Liver (tissue), 9 donors: ENCODE data around the gene SPATS2. TPM values are rescaled to one million over a fixed set of nuclear protein-coding genes. Genes with fewer than 3 reads are reported as not detected.
A peak's percentile ranks its signal among the peaks of the same experiment; 100 is the strongest.

Experiments used
- DNase-seq: peaks from one replicate; pipeline ENCODE4 v3.0.0-alpha.2; 2017; ENCODE audit warnings: low spot score
- H3K27ac ChIP-seq, 2 donors: one replicate each; pipeline ENCODE4 v1.7.0; 2013; ENCODE audit warnings: inconsistent platforms in 2 of 2, low read length in 2 of 2, control low read depth in 1 of 2, low read depth in 1 of 2, mild to moderate bottlenecking in 1 of 2
- H3K27me3 ChIP-seq, 4 donors: one replicate each; pipeline versions ENCODE4 v1.6.1 to v1.7.0; 2013; ENCODE audit warnings: low read length in 3 of 4, inconsistent platforms in 1 of 4, mild to moderate bottlenecking in 1 of 4, moderate library complexity in 1 of 4; ENCODE audit not compliant: control insufficient read depth in 4 of 4, insufficient read depth in 4 of 4
- H3K36me3 ChIP-seq, 4 donors: one replicate each; pipeline versions ENCODE4 v1.6.1 to v1.7.0; 2013; ENCODE audit warnings: low read length in 3 of 4, mild to moderate bottlenecking in 3 of 4, low read depth in 1 of 4, moderate library complexity in 1 of 4; ENCODE audit not compliant: control insufficient read depth in 4 of 4, insufficient read depth in 3 of 4
- H3K4me1 ChIP-seq, 4 donors: one replicate each; pipeline versions ENCODE4 v1.6.1 to v1.7.0; 2013; ENCODE audit warnings: low read length in 3 of 4, mild to moderate bottlenecking in 3 of 4, moderate library complexity in 1 of 4; ENCODE audit not compliant: control insufficient read depth in 4 of 4, insufficient read depth in 4 of 4
- H3K4me3 ChIP-seq, 3 donors: one replicate each; pipeline versions ENCODE4 v1.6.1 to v1.7.0; 2013; ENCODE audit warnings: low read length in 3 of 3, control low read depth in 1 of 3, low read depth in 1 of 3, mild to moderate bottlenecking in 1 of 3
- H3K9ac ChIP-seq, 2 donors: one replicate each; pipeline ENCODE4 v1.7.0; 2013; ENCODE audit warnings: low read length in 2 of 2, mild to moderate bottlenecking in 2 of 2, moderate library complexity in 2 of 2, control low read depth in 1 of 2, low read depth in 1 of 2
- H3K9me3 ChIP-seq, 4 donors: one replicate each; pipeline versions ENCODE4 v1.6.1 to v1.7.0; 2013; ENCODE audit warnings: low read length in 3 of 4; ENCODE audit not compliant: control insufficient read depth in 4 of 4
- EGR1 ChIP-seq, 2 donors: IDR thresholded peaks; 2 replicates each; pipeline ENCODE4 v1.6.1; 2016 to 2018; ENCODE audit warnings: antibody characterized with exemption in 2 of 2, low read depth in 2 of 2
- FOXA1 ChIP-seq: IDR thresholded peaks from 2 replicates; pipeline ENCODE4 v1.6.1; 2016; ENCODE audit warnings: antibody characterized with exemption
- HNF4G ChIP-seq: IDR thresholded peaks from 2 replicates; pipeline ENCODE4 v1.6.1; 2016; ENCODE audit warnings: antibody characterized with exemption
- JUND ChIP-seq, 2 donors: IDR thresholded peaks; 2 replicates each; pipeline ENCODE4 v1.6.1; 2016; ENCODE audit warnings: antibody characterized with exemption in 2 of 2
- RAD21 ChIP-seq, 2 donors: IDR thresholded peaks; 2 replicates each; pipeline ENCODE4 v1.6.1; 2016; ENCODE audit warnings: antibody characterized with exemption in 2 of 2, mild to moderate bottlenecking in 2 of 2
- RXRA ChIP-seq, 2 donors: IDR thresholded peaks; 2 replicates each; pipeline ENCODE4 v1.6.1; 2017 to 2018; ENCODE audit warnings: antibody characterized with exemption in 2 of 2, mild to moderate bottlenecking in 1 of 2
- SP1 ChIP-seq: IDR thresholded peaks from 2 replicates; pipeline ENCODE4 v1.6.1; 2018; ENCODE audit warnings: antibody characterized with exemption, mild to moderate bottlenecking
- TAF1 ChIP-seq: conservative IDR thresholded peaks from 2 replicates; pipeline ENCODE4 v1.6.1; 2016; ENCODE audit warnings: antibody characterized with exemption, mild to moderate bottlenecking
- YY1 ChIP-seq: IDR thresholded peaks from 2 replicates; pipeline ENCODE4 v1.6.1; 2016; ENCODE audit warnings: antibody characterized with exemption, mild to moderate bottlenecking
- WGBS: extraction: QIAGEN DNeasy Blood & Tissue Kit; methylation state at CpG from one replicate; pipeline ENCODE4 v1.1.7; 2013; 5-methylcytosine and 5-hydroxymethylcytosine counted together
- polyA plus RNA-seq, 2 donors: library from polyadenylated mRNA; stranded (reverse) in 1 of 2; unstranded in 1 of 2; fragments of 200-250 nt in 1 of 2; fragments of >200 nt in 1 of 2; fragmentation: Nextera tagmentation in 1 of 2; extraction: Ambion mirVana in 1 of 2; gene quantifications; one replicate each; pipeline versions ENCODE4 v1.2.1 to v1.2.3, GENCODE V29; 2013 to 2015
- total RNA-seq, 2 donors: library from RNA; depleted of rRNA; stranded (reverse); fragments of >200 nt; gene quantifications; one replicate each; pipeline ENCODE4 v1.2.3, GENCODE V29; 2014
- TF ChIP-seq, protein P1 (sequence below): fragments of 150-350 bp; IDR thresholded peaks from 2 replicates; pipeline ENCODE4 v1.5.1; 2017; ENCODE audit warnings: improper control_type of control experiment, low read depth, low read length; ENCODE audit not compliant: missing input control
- TF ChIP-seq, protein P2 (sequence below): IDR thresholded peaks from 2 replicates; pipeline ENCODE4 v1.6.1; 2016; ENCODE audit warnings: antibody characterized with exemption
- TF ChIP-seq, protein P3 (sequence below): IDR thresholded peaks from 2 replicates; pipeline ENCODE4 v1.6.1; 2016; ENCODE audit warnings: antibody characterized with exemption, mild to moderate bottlenecking
- TF ChIP-seq, protein P4 (sequence below): IDR thresholded peaks from 2 replicates; pipeline ENCODE4 v1.6.1; 2016; ENCODE audit warnings: antibody characterized with exemption
- donor health status: healthy.
- donor health status: healthy.
- donor health status: healthy.
- donor health status: healthy.
- donor health status: healthy.

SPATS2 gene
- total and polyA plus RNA-seq, 4 donors: 2.4 to 5.2 (median 4.5) TPM

DNA sequence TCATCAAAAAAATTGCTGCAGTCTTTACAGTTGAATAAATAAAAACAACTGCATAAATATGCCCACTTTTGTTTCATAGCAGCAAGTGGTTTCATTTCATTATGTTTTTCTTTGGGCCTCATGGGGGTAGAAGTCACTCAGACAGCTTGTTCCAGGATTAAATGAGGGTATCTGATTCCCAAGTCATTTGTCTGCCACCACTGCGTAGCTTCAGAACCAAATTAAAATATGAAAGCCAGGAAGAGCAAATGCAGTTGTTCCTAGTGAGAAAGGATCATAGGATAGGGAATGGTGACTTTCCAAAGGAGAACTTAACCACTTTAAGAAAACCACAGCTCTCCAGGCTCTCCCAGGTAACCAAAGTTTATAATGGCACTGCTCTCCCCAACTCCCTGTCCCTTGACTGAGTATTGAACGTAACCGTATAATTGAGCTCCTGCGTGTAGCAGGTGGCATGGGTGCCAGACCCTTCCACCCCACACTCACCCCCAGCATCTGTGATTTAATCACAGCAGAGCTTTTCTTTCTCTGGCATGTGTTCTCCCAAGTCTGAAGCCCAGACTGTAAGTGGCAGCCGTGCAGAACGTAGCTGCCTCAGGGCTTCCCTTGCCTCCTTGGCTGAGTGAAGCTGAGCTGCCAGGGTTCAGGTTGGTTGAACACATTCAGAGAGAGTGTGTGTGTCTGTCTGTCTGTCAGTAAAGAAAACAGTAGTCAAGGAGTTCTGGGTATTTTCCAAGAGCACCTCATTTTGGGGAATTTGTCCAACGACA lies 160.3 kb downstream of the SPATS2 start:
- Histone ChIP-seq H3K4me3 (no peak overlapping the region), H3K36me3 (peaks cover 2 to 16% (median 5%) of the 10 kb centered on the region in 4 donors), H3K9ac (no peak overlapping the region), H3K4me1 (no peaks in the 10 kb centered on the region), H3K27me3 (no peaks in the 10 kb centered on the region), H3K27ac (no peak overlapping the region), H3K9me3 (no peaks in the 10 kb centered on the region)
- no peak for DNase-seq
- TF ChIP-seq HNF4G (no peak), SP1 (no peak), YY1 (no peak), RXRA (IDR thresholded peaks at IDR 0.05) (no peak), EGR1 (IDR thresholded peaks at IDR 0.05; ENCODE audit: low read depth in 2 of 2) (no peak), TAF1 (no peak), FOXA1 (no peak), JUND (IDR thresholded peaks at IDR 0.05) (no peak)
- TF ChIP-seq, protein P1, sequence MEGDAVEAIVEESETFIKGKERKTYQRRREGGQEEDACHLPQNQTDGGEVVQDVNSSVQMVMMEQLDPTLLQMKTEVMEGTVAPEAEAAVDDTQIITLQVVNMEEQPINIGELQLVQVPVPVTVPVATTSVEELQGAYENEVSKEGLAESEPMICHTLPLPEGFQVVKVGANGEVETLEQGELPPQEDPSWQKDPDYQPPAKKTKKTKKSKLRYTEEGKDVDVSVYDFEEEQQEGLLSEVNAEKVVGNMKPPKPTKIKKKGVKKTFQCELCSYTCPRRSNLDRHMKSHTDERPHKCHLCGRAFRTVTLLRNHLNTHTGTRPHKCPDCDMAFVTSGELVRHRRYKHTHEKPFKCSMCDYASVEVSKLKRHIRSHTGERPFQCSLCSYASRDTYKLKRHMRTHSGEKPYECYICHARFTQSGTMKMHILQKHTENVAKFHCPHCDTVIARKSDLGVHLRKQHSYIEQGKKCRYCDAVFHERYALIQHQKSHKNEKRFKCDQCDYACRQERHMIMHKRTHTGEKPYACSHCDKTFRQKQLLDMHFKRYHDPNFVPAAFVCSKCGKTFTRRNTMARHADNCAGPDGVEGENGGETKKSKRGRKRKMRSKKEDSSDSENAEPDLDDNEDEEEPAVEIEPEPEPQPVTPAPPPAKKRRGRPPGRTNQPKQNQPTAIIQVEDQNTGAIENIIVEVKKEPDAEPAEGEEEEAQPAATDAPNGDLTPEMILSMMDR: no peak
- TF ChIP-seq, protein P2, sequence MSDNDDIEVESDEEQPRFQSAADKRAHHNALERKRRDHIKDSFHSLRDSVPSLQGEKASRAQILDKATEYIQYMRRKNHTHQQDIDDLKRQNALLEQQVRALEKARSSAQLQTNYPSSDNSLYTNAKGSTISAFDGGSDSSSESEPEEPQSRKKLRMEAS: no peak
- TF ChIP-seq, protein P3, sequence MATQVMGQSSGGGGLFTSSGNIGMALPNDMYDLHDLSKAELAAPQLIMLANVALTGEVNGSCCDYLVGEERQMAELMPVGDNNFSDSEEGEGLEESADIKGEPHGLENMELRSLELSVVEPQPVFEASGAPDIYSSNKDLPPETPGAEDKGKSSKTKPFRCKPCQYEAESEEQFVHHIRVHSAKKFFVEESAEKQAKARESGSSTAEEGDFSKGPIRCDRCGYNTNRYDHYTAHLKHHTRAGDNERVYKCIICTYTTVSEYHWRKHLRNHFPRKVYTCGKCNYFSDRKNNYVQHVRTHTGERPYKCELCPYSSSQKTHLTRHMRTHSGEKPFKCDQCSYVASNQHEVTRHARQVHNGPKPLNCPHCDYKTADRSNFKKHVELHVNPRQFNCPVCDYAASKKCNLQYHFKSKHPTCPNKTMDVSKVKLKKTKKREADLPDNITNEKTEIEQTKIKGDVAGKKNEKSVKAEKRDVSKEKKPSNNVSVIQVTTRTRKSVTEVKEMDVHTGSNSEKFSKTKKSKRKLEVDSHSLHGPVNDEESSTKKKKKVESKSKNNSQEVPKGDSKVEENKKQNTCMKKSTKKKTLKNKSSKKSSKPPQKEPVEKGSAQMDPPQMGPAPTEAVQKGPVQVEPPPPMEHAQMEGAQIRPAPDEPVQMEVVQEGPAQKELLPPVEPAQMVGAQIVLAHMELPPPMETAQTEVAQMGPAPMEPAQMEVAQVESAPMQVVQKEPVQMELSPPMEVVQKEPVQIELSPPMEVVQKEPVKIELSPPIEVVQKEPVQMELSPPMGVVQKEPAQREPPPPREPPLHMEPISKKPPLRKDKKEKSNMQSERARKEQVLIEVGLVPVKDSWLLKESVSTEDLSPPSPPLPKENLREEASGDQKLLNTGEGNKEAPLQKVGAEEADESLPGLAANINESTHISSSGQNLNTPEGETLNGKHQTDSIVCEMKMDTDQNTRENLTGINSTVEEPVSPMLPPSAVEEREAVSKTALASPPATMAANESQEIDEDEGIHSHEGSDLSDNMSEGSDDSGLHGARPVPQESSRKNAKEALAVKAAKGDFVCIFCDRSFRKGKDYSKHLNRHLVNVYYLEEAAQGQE: no peak
- WGBS: 97% methylated on average over 7 of the region's 7 CpGs

DNA sequence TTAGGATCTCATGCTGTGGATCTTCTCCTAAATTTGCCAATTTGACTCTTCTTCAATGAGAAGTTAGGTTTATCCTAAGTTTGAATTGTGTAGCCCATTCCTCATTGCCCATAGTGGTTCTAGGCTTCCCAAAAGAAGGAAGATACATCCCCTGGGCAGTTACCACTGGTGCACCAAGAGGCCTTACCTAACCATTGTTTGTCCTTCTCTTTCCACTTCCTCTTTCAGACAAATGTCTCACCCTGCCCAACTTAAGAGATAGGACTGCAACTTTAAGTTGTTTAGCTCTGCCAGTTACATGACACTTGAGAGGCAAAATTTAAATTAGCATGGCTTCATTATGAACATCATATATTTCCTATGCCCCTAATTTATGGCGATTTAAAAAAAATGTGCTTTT lies 162.2 kb downstream of the SPATS2 start:
- no peak overlapping the region for H3K27ac ChIP-seq
- no peak overlapping the region for H3K9ac ChIP-seq
- peak; percentile 6 for DNase-seq
- H3K36me3 ChIP-seq: peaks cover 2 to 12% (median 5%) of the 10 kb centered on the region in 4 donors
- no peaks in the 10 kb centered on the region for H3K27me3 ChIP-seq
- TF ChIP-seq HNF4G: no peak
- no peak for TF ChIP-seq RAD21 (IDR thresholded peaks at IDR 0.05)
- TF ChIP-seq, protein P4, sequence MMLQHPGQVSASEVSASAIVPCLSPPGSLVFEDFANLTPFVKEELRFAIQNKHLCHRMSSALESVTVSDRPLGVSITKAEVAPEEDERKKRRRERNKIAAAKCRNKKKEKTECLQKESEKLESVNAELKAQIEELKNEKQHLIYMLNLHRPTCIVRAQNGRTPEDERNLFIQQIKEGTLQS: no peak
- 95% methylated on average over 1 of the region's 1 CpG for WGBS
- no peaks in the 10 kb centered on the region for H3K9me3 ChIP-seq
- H3K4me3 ChIP-seq: no peak overlapping the region
- no peaks in the 10 kb centered on the region for H3K4me1 ChIP-seq
